ENCODE data around the gene LPCAT4. TPM values are rescaled to one million over a fixed set of nuclear protein-coding genes. Genes with fewer than 3 reads are reported as not detected.
"Not testable (repeated sequence)": the region's sequence is repeated elsewhere in the genome, so short reads cannot be mapped to it uniquely, and the experiment has no call there.

Gene LPCAT4, protein sequence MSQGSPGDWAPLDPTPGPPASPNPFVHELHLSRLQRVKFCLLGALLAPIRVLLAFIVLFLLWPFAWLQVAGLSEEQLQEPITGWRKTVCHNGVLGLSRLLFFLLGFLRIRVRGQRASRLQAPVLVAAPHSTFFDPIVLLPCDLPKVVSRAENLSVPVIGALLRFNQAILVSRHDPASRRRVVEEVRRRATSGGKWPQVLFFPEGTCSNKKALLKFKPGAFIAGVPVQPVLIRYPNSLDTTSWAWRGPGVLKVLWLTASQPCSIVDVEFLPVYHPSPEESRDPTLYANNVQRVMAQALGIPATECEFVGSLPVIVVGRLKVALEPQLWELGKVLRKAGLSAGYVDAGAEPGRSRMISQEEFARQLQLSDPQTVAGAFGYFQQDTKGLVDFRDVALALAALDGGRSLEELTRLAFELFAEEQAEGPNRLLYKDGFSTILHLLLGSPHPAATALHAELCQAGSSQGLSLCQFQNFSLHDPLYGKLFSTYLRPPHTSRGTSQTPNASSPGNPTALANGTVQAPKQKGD
- 10 to 100 TPM in 5 of 6 donors, 1 to 10 TPM in 1; 9.7 to 23.5 (median 13.7) TPM for total RNA-seq
- polyA plus RNA-seq, result 10 to 100 TPM; 29.3 to 34.6 TPM

DNA sequence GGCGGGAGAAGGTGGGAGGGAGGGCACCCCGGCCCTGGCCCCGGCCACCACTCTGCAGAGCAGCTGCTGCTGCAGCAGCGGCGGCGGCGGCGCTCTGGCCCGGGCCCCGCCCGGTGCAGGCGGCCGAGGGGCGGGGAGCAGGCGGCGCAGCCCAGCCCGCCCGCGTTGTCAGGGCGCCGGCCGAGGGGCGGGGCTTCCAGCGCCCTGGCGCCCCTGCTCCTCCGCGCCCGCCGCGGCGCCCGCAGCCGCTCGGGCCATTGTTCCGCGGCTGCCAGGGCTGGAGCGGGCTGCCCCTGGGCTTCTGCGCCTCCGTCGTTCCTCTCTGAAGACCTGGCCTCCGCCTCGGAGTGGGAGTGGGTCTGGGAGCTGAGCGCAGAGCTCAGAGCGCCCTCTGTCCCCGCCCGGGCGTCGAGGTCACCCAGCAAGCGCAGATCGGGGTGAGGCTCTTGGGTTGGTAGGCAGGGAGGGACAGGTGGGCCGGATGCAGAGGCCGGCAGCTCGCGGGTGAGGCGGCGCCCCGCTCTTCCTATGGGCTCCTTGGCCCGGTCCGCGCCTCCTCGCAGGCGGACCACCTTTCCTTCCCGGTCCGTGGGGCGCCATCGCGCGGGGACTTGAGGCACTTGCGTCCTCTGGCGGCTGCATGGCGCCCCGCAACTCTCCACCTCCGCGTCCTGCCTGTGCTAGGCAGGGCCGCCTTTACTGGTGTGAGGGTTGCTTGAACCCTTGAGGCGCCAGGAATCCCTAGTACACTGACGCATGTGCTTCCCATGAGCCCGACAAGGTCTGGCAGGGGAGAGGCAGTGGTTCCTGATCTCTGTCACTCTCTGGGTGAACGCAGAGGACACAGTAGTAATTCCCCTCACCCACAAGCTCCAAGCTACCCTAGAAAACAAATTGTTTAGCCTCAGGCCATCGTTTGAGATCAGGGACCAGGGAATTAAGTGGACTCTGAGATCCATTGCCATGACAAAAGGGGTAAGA lies at the start of gene LPCAT4:
Gene LPCAT4, minus strand, starts transcription at position 96 of the 981 bp plus-strand sequence. CDS start 96 bp downstream, outside the sequence.
- Histone ChIP-seq H3K27ac (peak within 1 kb of the TSS; percentile 92 to 99 (median 94)), H3K9me3 (no peaks in the 10 kb centered on the region), H3K27me3 (no peaks in the 10 kb centered on the region), H3K4me1 (peaks cover 0 to 9% (median 0%) of the 10 kb centered on the region in 3 donors), H3K4me3 (peak within 1 kb of the TSS; percentile 59 to 91 (median 84)), H3K36me3 (no peaks in the 10 kb centered on the region)
- FAIRE-seq (no peak), ATAC-seq (peak; percentile 89 to 95 (median 94)), DNase-seq (peak; percentile 76 to 94 (median 86))
- TF ChIP-seq, protein P1, sequence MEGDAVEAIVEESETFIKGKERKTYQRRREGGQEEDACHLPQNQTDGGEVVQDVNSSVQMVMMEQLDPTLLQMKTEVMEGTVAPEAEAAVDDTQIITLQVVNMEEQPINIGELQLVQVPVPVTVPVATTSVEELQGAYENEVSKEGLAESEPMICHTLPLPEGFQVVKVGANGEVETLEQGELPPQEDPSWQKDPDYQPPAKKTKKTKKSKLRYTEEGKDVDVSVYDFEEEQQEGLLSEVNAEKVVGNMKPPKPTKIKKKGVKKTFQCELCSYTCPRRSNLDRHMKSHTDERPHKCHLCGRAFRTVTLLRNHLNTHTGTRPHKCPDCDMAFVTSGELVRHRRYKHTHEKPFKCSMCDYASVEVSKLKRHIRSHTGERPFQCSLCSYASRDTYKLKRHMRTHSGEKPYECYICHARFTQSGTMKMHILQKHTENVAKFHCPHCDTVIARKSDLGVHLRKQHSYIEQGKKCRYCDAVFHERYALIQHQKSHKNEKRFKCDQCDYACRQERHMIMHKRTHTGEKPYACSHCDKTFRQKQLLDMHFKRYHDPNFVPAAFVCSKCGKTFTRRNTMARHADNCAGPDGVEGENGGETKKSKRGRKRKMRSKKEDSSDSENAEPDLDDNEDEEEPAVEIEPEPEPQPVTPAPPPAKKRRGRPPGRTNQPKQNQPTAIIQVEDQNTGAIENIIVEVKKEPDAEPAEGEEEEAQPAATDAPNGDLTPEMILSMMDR (IDR thresholded peaks at IDR 0.05), result peak; percentile 79 to 94 (median 86)
- 0% methylated on average over 53 to 80 of the region's 80 CpGs for WGBS, 2 donors
- intact Hi-C loops (cut with DNase I), result loop anchor here in 1 of 3 donors (10.0 kb wide), 1 partner anchor 133 kb away; no protein-coding TSS in a partner anchor

DNA sequence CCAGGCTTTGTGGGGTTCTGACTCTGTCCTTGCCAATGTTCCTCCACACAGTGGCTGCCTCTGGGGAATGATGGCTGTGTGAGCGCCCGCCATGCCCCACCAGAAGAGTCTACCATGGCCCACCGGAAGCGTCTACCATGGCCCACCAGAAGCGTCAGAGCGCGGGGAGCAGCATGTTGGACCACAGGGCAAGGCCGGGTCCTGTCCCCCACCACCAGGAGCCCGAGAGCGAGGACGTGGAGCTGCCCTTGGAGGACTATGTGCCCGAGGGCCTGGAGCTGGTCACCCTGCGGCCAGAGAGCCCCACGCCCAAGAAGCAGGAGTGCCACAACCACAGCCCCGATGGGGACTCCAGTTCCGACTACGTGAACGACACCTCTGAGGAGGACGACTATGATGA lies 42.5 kb upstream of the LPCAT4 start:
- not testable (repeated sequence) for FAIRE-seq

DNA sequence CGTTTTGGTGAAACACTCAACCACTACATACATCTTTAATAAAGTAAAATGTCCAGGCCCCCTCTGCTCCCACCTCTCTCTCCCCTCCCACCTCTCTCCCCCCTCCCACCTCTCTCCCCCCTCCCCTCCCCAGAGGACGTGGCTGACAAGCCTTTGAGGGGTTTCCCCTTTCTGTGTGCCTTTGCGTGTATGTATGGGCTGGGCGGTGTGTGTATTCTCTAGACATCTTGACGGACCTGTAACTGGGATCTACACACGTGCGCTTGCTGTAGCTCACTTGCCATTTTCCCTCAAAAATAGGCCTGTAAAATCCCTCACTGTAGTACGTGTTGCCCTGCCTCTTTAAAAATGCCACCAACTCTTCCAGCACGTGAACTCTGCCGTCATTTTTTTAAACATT lies 42.0 kb upstream of the LPCAT4 start:
- H3K4me3 ChIP-seq; H3K27ac ChIP-seq; DNase-seq; H3K36me3 ChIP-seq; ATAC-seq; FAIRE-seq; H3K9me3 ChIP-seq; H3K4me1 ChIP-seq; intact Hi-C loops (cut with DNase I); H3K27me3 ChIP-seq: not testable (repeated sequence)
- WGBS, 2 donors, result 73 to 78% methylated on average over 1 to 3 of the region's 10 CpGs

More for the DNA sequence above, 42.5 kb upstream of the LPCAT4 start:
- H3K4me3 ChIP-seq; H3K4me1 ChIP-seq; H3K9me3 ChIP-seq; H3K27me3 ChIP-seq; H3K36me3 ChIP-seq; ATAC-seq; DNase-seq; H3K27ac ChIP-seq; intact Hi-C loops (cut with DNase I): not testable (repeated sequence)
- 92 to 93% methylated on average over 7 to 10 of the region's 19 CpGs for WGBS, 2 donors

DNA sequence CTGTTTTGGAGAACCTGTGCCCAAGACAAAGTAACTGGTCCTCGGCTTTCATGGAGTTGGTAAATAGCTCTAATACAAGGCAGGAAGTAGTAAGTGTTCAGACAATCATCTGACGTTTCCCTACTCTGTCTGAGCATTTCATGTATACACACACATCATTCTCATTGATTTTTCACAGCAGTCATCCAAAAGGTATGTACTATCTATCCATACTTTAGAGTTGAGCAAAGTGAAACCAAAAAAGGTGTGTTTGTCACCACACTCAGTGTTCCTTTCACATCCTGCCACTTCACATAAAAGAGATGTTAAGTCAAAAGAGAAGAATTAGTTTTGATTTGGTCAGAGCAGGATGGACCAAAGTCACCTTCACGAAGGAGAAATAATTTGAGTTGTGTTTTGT lies 36.9 kb upstream of the LPCAT4 start:
- H3K4me3 ChIP-seq; H3K4me1 ChIP-seq; H3K36me3 ChIP-seq; FAIRE-seq; ATAC-seq; H3K27ac ChIP-seq; DNase-seq; intact Hi-C loops (cut with DNase I); H3K9me3 ChIP-seq; H3K27me3 ChIP-seq: not testable (repeated sequence)
- no CpG with 5 or more reads among the region's 3 CpGs for WGBS, 2 donors

DNA sequence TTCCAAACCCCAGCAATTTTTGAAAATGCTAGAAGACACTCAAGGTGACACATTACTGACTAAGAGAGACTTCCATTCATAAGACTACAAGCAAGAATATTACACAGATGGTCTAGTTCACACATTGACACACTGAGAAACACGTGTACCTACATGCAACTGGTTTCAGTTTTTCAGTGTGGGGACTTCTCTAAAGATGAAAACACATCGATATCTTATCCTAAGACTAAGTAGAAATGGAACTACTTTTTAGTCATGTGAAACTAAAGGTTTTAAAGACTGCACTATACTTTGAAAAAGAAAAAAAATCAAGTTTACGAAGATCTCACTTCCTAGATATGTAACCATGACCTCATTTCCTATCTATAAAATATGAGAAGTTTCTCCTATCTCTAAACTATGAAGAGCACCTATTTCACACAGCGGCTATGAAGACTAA lies 36.2 kb upstream of the LPCAT4 start:
- 84 to 91% methylated on average over 1 of the region's 4 CpGs for WGBS, 2 donors
- H3K9me3 ChIP-seq; ATAC-seq; H3K27me3 ChIP-seq; H3K4me1 ChIP-seq; H3K36me3 ChIP-seq; intact Hi-C loops (cut with DNase I); H3K27ac ChIP-seq; H3K4me3 ChIP-seq; DNase-seq; FAIRE-seq: not testable (repeated sequence)

DNA sequence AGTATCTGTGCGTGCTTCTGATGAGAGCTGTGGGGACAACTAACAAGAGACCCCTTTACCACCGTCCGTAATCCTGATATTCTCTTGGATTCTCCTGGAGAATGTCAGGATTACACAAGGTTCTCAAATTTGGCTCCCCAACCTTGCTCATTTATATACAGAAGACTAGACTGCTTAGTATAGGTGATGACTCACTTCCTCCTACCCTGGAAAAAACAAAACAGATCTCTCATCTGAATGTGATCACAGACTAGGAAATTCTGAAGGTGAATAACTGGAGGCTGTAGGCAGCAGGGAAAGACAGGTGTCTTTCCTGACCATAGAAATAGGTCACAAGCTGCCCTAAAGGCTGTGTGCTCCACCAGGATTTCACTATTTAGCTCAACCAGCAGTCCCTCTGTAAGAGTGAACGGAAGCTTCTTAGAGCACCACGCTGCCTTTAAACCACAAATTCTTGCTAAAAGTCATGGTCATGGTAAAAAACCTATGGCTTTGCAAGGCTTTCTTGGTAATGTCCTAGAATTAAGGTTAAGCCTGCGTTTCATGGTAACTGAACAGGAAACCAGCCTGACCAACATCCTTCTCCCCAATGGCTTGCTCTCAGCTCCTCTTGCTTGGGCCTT lies 30.8 kb upstream of the LPCAT4 start:
- intact Hi-C loops (cut with DNase I); H3K36me3 ChIP-seq; H3K27ac ChIP-seq; H3K9me3 ChIP-seq; H3K4me3 ChIP-seq; FAIRE-seq; H3K27me3 ChIP-seq; H3K4me1 ChIP-seq; DNase-seq; ATAC-seq: not testable (repeated sequence)
- 95 to 100% methylated on average over 2 to 3 of the region's 6 CpGs for WGBS, 2 donors

DNA sequence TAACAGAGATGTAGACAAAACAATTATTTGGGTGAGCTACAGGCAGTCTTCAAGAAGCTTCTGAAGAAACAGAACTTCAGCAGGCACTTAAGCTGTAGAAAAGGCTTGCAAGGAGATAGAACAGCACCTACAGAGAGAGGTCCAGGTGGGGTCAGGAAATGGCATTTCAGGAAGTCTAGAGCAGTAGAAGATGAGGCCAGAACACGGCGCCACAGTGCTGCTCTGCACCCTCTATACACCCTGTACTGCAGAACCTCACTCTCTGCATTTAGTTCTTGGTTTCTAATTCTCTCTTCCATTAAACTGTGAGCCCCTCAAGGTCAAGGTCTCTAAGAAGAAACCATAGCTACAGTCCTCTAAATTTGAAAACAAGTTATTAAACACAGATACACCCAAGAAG lies 26.0 kb upstream of the LPCAT4 start:
- DNase-seq; H3K27ac ChIP-seq; ATAC-seq; FAIRE-seq; H3K9me3 ChIP-seq; H3K4me1 ChIP-seq; intact Hi-C loops (cut with DNase I); H3K36me3 ChIP-seq; H3K4me3 ChIP-seq; H3K27me3 ChIP-seq: not testable (repeated sequence)
- WGBS, 2 donors, result 92% methylated on average over 2 of the region's 2 CpGs; no CpG with 5 or more reads in 1 of the 2 donors

DNA sequence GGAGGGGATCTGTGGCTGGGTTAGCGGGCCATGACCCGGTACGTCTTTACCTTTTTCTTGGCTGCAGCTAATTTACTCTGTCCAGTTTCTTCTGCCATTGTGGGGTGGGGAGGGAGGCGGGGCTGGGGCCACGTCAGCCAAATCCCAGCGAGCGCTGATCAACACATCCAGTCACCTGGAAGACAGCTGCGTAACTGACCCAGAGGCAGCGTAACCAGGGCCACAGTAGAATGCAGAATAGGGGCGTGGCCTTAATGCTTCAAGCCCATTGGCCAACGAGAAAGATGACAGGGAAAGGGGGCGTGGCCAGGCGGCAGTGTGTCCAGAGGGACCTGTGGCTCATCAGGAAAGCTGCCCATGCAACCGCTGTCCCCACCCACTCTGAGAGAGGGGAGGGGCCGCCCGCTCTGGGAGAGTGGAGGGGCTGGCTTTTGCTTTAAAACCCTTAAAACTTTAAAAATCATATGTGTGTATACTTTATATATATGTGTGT lies 22.6 kb upstream of the LPCAT4 start:
- ATAC-seq; intact Hi-C loops (cut with DNase I); H3K36me3 ChIP-seq; H3K27ac ChIP-seq; H3K4me1 ChIP-seq; H3K27me3 ChIP-seq; H3K4me3 ChIP-seq; DNase-seq; FAIRE-seq; H3K9me3 ChIP-seq: not testable (repeated sequence)
- no CpG with 5 or more reads among the region's 16 CpGs for WGBS, 2 donors

DNA sequence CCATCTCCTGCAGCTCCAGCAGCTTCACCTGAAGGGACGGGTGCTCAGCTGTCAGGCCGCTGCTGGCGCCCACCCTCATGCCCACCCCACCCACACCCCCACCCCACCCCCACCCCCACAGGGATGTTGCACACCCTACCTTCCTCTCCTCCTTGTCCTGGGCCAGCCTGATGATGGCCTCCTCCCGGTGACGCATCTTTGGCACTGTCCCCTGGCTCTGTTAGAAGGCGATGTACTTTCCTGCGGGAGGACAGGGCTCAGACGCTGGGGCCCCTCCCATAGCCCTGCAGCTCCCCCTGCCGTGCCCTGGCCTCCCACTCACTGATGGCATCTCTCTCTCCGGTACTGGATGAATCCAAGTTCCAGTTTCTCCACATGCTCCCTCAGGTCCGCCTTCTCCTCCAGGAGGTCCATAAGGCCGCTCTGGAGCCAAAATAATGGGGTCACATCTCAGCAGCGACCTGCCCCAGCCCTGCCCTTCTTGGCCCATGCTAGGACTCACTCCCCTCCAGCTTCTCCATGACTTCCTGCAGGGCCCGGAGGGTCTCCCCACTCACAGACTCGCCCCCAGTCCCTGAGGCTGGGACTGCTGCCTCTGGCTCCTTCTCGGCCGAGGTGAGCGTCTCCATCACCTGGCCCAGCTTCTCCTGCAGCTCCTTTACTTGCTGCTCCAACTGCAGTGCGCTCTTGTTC lies 15.0 kb upstream of the LPCAT4 start:
- H3K9me3 ChIP-seq; intact Hi-C loops (cut with DNase I); H3K27me3 ChIP-seq; H3K36me3 ChIP-seq; ATAC-seq; H3K4me1 ChIP-seq; H3K4me3 ChIP-seq; DNase-seq; H3K27ac ChIP-seq; FAIRE-seq: not testable (repeated sequence)
- no CpG with 5 or more reads among the region's 19 CpGs for WGBS, 2 donors
